Activated naive CD4-positive, alpha-beta T cell treated with anti-CD3 and anti-CD28 coated beads, Interleukin-2, amount 50 U/mL, for 16 hours (primary cell): ENCODE results near the gene YKT6.

ENCODE experiments used
- DNase-seq: peaks from one replicate; pipeline ENCODE4 v3.0.0-alpha.2; 2020

The YKT6 gene

GRCh38 chr7:44263326-44264082 lies 62.7 kb downstream of the YKT6 start:
- DNase-seq: no peak
